ENCODE measurements around the gene DNAJC9.

DNAJC9 gene

DNA sequence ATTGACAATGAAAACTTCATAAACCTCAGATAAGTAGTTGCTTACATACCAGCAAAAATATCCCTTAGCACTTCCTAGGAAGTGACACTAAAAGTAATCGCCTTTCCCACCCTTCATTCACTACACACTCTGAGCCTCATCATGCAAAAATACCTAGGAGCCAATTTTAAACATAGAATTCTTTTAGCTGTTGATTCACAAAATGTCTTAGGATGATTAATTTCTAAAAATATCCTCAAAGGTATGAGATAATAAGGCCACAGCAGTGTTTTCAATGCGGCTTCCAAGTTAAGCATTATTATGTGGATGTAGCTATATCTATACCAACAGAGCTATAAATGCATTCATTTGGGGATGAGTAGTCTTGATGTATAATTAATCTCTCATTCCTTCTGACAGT, 13.2 kb downstream of the DNAJC9 start:
- Histone ChIP-seq H3K27me3 (ENCODE audit: insufficient read depth, low read length, poor library complexity, severe bottlenecking) (no peaks in the 10 kb centered on the region), H3K4me2 (ENCODE audit: low read depth, low read length, poor library complexity, severe bottlenecking) (no peak overlapping the region), H2AFZ (ENCODE audit: low read length) (no peak overlapping the region), H3K9ac (ENCODE audit: low read depth, low read length, poor library complexity, severe bottlenecking) (no peak overlapping the region), H3K9me3 (ENCODE audit: insufficient read depth, low read depth, low read length) (no peaks in the 10 kb centered on the region), H3K36me3 (ENCODE audit: insufficient read depth, low read length) (peaks cover 45% of the 10 kb centered on the region; the same call in 1 of the 2 replicates), H3K4me3 (ENCODE audit: low read length, poor library complexity, severe bottlenecking) (no peak overlapping the region), H3K9me2 (replicated peaks; ENCODE audit: low read depth, low read length) (no peaks in the 10 kb centered on the region), H3F3A (ENCODE audit: low read depth) (no peaks in the 10 kb centered on the region), H3K79me2 (ENCODE audit: insufficient read depth, low read length) (peaks cover 8% of the 10 kb centered on the region; the same call in 1 of the 2 replicates), H4K20me1 (ENCODE audit: insufficient read depth, low read length, poor library complexity, severe bottlenecking) (peaks cover 10% of the 10 kb centered on the region), H3K4me1 (ENCODE audit: insufficient read depth, low read length, poor library complexity, severe bottlenecking) (no peaks in the 10 kb centered on the region)
- TF ChIP-seq CTCF (conservative IDR thresholded peaks at IDR 0.05; ENCODE audit: low read length) = no peak
- TF ChIP-seq EZH2phosphoT487 (IDR thresholded peaks at IDR 0.05; ENCODE audit: borderline replicate concordance) = no peak

DNA sequence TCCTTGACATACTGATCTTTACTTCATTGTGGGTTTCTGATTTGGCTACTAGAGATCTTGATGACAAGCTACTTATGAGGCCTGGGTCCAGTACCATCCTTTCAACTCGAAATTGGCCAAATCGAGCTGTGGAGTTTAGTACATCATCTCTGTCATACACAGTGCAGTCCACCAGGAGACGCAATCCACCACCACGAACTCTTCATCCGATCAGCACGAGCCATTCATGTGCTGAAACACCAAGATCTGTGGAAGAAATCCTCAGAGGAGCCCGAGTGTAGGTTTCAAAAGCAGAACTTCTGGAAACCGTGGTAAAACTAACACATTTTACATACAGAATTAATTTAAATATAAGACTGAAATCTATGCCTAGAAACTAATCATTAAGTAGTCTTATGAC, 14.2 kb downstream of the DNAJC9 start:
- Histone ChIP-seq H3K4me1 (ENCODE audit: insufficient read depth, low read length, poor library complexity, severe bottlenecking) (no peaks in the 10 kb centered on the region), H3K36me3 (ENCODE audit: insufficient read depth, low read length) (peaks cover 38% of the 10 kb centered on the region; the same call in 1 of the 2 replicates), H3K4me2 (ENCODE audit: low read depth, low read length, poor library complexity, severe bottlenecking) (no peak overlapping the region), H3K79me2 (ENCODE audit: insufficient read depth, low read length) (0 out of 2 replicates have a peak, but pooled peaks cover 5% of the 10 kb centered on the region), H2AFZ (ENCODE audit: low read length) (no peak overlapping the region), H3K4me3 (ENCODE audit: low read length, poor library complexity, severe bottlenecking) (no peak overlapping the region), H3K9ac (ENCODE audit: low read depth, low read length, poor library complexity, severe bottlenecking) (no peak overlapping the region), H3K9me2 (replicated peaks; ENCODE audit: low read depth, low read length) (no peaks in the 10 kb centered on the region), H4K20me1 (ENCODE audit: insufficient read depth, low read length, poor library complexity, severe bottlenecking) (peaks cover 4% of the 10 kb centered on the region), H3K27me3 (ENCODE audit: insufficient read depth, low read length, poor library complexity, severe bottlenecking) (no peaks in the 10 kb centered on the region), H3K9me3 (ENCODE audit: insufficient read depth, low read depth, low read length) (no peaks in the 10 kb centered on the region), H3F3A (ENCODE audit: low read depth) (no peaks in the 10 kb centered on the region)
- TF ChIP-seq EZH2phosphoT487 (IDR thresholded peaks at IDR 0.05; ENCODE audit: borderline replicate concordance) (no peak), CTCF (conservative IDR thresholded peaks at IDR 0.05; ENCODE audit: low read length) (peak; percentile 52)

DNA sequence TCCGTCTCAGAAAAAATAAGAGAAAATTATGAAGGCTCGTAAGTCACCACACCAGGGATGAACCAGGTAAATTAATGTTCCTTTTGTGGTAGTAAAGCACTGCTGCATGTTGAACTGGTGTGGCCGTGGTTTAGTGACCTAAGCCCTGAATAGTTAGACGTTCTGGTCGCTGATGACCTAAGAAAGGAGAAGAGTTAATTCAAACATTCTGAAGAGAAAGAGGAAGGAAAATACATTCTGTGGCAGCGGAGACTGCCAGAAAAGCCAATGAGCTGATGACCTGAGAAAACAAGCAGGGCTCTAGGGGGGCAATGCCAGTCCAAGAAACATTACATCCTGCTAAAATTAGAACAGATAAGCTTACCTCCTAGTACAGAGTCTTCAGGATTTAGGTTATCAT, 17.5 kb downstream of the DNAJC9 start:
- Histone ChIP-seq H3K9me3 (ENCODE audit: insufficient read depth, low read depth, low read length) (no peaks in the 10 kb centered on the region), H3F3A (ENCODE audit: low read depth) (no peaks in the 10 kb centered on the region), H2AFZ (ENCODE audit: low read length) (no peak overlapping the region), H3K9ac (ENCODE audit: low read depth, low read length, poor library complexity, severe bottlenecking) (no peak overlapping the region), H3K36me3 (ENCODE audit: insufficient read depth, low read length) (peaks cover 19% of the 10 kb centered on the region; the same call in 1 of the 2 replicates), H3K4me3 (ENCODE audit: low read length, poor library complexity, severe bottlenecking) (no peak overlapping the region), H3K9me2 (replicated peaks; ENCODE audit: low read depth, low read length) (no peaks in the 10 kb centered on the region), H4K20me1 (ENCODE audit: insufficient read depth, low read length, poor library complexity, severe bottlenecking) (peaks cover 4% of the 10 kb centered on the region), H3K4me2 (ENCODE audit: low read depth, low read length, poor library complexity, severe bottlenecking) (no peak overlapping the region), H3K4me1 (ENCODE audit: insufficient read depth, low read length, poor library complexity, severe bottlenecking) (no peaks in the 10 kb centered on the region), H3K79me2 (ENCODE audit: insufficient read depth, low read length) (no peaks in the 10 kb centered on the region), H3K27me3 (ENCODE audit: insufficient read depth, low read length, poor library complexity, severe bottlenecking) (no peaks in the 10 kb centered on the region)
- TF ChIP-seq CTCF (conservative IDR thresholded peaks at IDR 0.05; ENCODE audit: low read length) (no peak), EZH2phosphoT487 (IDR thresholded peaks at IDR 0.05; ENCODE audit: borderline replicate concordance) (no peak)
